HG02588 (cell line): ENCODE results near the gene ZNF683.

Source experiments
- ATAC-seq: cut with Tn5 transposase; IDR thresholded peaks from one replicate; pipeline ENCODE4 v1.9.1; 2021; ENCODE audit warnings: mild to moderate bottlenecking, moderate library complexity; ENCODE audit not compliant: unreplicated experiment

ZNF683 gene

DNA sequence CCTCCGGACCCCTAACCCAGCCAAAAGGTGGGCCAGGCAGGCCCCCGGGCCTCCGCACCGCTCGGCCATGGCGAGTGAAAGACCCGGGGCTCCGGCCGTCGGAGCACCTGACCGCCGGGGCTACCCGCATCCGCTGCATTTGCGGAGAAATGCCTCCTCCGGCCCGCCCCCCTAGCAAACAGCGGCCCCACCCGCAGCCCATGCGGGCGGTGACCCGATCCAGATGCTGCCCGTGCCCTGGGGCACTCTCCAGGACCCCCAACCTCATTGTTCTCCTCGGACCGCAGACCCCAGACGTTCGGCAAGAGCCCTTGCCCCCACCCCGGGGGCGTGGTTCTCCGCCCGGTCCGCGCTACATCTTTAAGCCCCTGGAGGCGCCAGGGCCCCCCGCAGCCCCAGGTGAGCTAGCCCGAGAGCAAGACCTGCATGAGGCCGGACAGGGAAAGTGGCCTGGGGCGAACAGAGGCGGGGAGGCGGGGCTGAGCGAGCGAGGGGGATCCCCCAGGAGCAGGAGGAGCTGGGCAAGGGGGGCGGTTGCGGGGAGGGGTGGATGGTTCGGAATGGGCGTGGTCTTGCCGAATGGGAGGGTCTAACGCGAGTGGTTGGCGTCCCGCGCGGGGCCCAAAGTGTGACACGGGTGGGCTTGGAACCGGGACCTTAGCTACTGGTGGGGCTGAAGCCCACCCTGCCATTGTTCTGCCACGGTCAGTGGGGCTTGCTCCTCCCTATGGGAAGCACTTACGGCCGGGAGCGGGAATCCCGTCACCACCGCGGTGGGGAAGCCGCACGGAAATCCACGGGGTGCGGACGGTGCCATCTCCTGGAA is 12.4 kb downstream of the ZNF683 start:
- no peak for ATAC-seq

DNA sequence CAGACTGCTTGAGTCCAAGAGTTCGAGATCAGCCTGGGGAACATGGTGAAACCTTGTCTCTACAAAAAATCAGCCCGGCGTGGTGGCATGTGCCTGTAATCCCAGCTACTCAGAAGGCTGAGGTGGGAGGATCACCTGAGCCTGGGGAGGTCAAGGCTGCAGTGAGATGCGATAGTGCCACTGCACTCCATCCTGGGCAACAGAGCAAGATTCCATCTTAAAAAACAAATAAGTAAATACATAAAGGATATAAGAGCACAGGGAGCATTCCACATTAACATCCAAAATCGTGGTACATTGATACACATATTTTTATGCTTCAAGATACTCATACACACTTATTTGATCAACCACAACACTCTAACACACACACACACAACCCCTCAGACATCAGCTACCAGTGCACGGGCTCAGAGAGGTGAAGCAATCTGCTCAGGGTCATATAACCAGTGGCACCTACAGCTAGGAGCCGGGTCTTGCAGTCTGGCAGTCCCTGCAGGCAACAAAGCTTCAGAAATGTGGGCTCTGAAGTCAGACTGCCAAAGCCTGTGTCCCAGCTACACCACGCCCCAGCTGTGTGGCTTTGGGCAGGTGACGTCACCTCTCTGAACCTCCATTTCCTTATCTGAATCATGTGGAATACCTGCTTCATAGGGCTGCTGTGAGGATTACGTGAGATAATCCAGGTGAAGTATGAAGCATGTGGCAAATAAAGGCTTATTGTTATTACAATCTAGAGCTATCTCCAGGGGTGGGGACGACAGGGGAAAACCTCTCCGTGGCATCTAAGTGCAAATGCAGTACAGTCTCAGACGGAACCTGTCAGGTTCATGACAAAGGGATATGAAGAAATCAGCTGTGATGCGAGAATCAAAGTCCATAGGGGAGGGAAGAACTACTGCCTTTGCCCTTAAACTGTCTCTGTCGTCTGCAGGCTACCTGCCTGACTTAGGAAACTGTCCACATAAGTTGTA is 13.9 kb downstream of the ZNF683 start:
- no peak for ATAC-seq

DNA sequence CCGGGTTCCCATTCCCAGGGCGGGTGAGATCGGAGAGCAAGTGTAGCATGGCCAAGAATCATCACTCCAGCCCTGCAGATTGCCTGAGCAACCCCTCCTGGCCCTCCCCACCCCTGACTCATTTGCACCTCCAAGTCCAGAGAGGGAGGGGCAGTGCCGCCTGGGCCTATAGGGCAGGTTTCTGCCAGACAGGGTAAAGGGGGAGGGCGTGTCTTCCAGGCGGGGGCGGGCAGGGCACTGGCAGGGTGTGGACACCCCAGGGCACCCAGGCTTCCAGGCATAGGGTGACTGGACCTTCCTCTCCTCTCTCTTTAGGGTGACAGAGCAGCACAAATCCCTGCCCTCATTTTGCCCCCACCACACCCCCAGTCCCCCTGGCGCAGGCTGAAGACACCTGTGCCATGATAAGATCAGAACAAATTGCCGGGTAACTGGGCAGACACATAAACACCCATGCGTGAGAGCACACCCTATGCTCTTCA is 15.4 kb downstream of the ZNF683 start:
- ATAC-seq, result no peak

DNA sequence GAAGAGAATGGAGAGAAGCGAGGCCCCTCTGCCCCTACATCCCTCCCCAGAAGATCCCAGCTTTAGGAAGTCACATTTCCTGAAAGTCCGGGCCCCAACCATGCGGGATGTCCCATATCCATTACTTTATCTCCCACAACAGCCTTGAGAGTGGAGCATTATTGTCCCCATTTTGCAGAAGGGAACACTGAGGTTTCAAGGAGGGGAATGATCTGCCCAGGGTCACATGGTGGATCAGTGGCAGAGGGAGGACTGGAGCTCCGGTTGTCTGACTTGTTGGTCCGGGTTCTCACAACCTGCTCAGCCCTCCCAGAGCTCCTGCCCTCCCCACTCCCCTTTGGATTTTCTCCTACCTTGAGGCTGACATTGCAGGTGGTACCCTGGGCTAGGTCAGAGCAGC is 16.4 kb downstream of the ZNF683 start:
- ATAC-seq, result no peak

DNA sequence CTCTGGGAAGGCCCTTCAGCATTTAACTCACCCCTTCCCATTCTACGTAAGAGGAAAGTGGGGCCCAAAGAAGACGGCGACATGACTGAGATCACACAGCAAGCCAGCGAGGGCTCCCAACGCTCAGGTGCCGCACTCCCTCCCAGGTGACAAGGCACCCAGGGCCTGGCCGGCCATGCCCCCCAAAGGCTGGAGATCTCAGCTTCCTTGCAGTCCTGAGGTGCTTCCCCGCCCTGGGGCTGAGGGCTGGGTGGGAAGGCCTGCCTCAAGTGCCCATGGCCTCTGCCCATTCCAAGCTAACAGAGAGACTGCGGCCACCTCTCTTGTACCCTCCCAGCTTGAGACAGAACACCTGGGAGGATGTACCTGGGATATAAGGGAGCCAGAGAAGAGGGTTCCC is 17.6 kb downstream of the ZNF683 start:
- no peak for ATAC-seq

DNA sequence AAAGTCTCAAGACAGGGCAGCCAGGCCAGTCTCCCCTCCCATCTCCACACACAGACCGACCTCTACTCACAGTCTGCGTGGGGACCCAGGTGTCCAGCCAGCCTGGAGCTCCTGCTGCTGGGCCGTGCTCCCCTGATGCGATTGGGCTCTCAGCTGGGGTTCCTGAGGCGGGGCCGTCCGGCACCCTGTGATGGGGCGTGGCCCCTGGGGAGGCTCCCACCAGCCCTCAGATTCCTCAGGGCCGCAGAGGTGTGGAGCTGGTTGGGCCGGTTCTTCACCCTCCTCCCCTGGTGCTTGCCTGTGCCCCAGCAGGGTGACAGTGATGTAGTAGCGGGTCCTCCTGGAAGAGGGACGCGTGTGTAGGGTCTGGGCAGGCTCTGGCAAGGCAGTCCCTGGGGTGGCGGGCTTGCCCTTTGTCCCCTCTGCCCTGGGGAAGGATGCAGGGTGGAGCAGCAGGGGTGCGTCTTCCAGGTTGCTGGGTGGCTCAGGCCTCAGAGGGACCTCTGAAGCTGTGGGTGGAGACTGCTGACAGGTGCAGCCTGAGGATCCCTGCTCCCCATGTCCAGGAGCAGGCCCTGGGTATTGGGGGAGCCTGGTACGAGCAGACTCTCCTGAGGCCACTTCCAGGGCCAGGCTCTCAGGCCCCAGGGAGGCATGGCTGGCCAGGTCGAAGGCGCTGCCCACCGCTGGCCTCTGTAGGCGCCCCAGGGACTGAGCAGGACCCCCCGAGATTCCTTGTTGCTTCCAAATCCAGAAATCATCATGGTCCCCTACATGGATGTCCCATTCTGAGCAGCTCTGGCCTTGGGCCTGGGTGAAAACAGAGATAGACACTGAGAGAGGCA is 18.4 kb downstream of the ZNF683 start, which contains the start of gene CRYBG2:
Gene CRYBG2, minus strand, starts transcription at position 155 of the 845 bp plus-strand sequence. CDS start 7,473 bp downstream, outside the sequence.
- ATAC-seq, result no peak

DNA sequence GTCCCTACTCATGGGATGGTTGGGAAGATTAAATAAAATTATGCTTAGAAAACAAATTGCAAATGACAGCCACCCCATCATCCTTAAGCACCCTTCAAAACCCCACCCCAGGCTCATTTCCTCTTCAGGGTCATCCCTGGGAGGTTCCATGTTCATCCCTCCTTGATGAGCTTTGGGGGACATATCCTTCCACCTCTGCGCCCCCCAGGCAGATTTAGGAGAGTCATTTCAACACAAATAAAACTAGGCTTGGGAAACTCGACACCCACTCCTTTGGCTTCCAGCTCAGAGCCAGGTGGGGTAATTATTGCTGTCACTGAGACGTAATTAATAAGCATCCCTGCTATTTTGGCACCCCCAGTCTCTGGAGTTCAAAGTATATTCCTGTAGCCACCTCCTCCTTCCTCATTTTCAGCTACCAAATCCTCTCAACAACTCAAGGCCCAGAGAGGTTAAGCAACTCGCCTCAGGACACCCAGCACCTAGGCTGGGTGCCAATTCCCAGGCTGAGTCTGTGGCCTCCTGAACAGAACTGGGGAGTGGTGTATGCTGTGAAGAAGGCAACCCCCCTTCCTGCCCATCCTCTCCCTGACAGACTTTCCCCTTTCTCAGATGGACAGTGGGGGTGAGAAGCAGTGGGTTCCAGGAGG is 19.2 kb downstream of the ZNF683 start:
- ATAC-seq, result no peak

DNA sequence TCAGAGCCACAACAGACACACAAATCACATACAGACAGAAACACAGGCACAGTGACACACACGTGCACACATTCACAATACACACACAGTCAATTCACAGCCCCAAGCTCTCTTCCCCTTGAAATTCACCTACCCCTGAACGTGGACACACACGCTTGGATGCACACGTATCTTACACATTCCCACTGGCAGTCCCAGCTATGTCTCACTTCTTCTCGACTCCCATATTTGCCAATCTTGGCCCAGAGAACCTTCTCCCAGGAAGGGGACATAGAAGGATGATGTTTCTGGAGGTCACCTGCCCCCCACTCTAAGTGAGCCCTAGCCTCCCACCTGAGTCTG is 20.2 kb downstream of the ZNF683 start:
- no peak for ATAC-seq

DNA sequence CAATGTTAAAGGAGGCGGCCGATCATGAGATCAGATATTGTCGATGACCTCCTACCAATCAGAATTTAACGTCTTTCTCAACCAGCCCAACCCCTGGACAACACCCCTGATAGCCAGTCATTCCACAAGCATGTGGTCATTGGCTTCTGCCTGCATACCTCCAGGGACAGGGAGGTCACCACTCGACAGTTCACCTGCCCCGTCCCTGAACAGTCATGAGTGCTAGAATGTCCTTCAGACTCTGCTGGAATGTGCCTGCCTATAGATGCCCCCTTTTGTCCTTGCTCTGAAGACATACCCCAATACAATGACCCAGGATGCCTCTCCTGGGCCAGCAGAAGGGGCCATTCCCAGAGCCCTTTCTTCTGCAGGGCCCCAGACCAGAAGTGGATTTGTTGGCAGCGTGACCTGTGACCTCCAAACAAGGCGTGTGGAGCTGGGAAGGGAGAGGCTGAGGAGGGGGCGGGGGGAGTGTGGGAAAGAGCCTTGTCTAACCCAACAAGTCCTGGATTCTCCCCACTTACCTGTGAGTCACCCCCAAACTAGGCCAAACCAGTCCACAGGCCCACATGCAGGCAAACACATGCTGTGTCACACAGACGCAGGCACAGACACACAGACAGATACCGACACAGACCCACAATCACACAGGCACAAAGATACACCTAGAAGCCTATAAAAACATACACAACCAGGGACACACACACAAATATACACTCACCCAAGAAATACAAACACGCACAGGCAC is 20.8 kb downstream of the ZNF683 start:
- no peak for ATAC-seq

DNA sequence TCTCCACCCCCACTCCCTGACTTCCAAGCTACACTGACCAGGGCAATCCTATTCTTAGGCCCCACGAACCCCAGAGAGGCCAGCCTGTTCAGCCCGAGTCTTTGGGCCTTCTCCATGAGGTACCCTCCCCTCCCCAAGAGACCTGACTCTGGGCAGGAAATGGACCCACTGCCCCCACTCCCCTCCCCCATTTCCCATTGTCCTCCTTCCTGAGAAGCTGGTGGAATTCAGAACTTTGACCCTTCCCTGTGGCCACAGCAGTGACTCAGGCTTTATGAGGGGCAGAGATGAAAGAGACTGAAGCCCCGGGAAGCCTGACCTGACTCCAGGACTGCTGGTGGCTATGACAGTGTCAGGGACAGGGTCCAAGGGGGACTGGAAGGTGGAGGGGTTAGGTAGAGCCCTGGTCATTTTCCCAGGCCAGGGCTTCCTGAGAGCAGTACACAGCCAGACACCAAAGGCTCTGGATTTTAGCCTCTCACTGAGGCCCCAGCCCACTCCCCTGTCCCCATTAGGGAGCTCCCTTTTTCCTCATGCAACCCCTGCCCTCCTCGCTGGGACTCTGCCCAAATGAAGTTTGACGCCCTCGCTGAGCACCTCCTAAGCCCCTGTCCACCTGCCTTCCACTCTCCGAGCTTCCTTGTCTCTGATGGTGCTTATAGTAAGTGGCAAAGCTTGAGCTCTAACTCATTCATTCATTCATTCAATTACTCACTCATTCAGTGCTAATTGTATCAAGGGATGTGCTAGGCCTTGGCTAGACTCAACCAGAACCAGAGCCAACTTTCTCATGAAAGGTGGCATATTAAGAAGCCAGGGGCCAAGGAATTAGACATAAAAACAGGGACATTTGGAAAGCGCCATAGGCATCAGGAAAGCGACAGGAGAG is 21.6 kb downstream of the ZNF683 start:
- ATAC-seq, result no peak

DNA sequence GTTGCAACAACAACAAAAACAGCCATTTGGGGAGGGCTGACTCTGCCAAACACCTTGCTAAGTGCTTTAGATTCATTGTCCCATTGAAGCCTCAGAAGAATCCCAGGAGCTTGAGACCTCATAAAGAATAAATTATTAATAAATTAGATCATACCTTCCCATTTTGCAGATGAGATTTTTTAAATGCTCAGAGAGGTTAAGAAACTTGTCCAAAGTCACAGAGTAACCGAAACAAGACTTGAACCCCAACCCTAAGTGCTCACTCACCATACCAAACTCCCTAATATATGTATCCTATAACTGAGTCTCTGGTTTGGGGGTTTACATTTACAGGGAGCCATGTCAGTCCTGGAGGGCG is 22.2 kb downstream of the ZNF683 start:
- no peak for ATAC-seq

DNA sequence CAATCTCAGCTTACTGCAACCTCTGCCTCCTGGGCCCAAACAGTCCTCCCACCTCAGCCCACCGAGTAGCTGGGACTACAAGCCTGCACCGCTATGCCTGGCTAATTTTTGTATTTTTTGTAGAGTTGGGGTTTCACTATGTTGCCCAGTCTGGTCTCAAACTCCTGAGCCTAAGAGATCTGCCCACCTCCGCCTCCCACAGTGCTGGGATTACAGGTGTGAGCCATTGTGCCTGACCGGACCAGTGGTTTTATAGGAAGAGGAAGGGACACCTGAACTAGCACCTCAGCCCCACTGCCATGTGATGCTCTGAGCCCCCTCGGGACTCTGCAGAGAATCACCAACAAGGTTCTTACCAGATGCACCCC is 22.7 kb downstream of the ZNF683 start:
- ATAC-seq, result no peak

DNA sequence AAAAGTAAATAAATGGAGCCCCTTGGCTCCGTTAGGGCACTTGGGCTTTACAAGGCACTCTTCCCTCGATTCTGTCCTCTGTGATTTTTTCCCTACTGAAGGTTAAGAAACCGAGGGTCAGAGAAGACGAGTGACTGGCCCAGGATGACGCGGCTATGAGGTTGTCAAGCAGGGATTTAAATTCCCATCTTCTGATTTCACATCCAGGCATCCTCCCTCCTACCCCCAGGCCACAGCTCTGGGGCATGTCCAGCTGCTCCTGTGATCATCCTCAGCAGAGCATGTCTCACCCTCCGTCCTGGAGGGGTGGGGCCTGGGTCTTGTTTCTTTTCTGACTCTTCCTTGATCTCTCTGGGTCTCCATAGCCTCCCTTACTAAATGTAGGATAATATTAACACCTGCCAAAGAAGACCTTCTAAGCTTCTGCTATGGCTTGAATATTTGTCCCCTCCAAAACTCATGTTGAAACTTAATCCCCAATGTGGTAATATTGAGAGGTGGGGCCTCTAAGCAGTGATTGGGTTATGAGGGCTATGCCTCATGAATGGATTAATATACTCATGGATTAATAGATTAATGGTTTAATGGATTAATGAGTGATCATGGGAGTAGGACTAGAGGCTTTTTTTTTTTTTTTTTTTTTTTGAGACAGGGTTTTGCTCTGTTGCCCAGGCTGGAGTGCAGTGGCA is 23.2 kb downstream of the ZNF683 start:
- no peak for ATAC-seq

DNA sequence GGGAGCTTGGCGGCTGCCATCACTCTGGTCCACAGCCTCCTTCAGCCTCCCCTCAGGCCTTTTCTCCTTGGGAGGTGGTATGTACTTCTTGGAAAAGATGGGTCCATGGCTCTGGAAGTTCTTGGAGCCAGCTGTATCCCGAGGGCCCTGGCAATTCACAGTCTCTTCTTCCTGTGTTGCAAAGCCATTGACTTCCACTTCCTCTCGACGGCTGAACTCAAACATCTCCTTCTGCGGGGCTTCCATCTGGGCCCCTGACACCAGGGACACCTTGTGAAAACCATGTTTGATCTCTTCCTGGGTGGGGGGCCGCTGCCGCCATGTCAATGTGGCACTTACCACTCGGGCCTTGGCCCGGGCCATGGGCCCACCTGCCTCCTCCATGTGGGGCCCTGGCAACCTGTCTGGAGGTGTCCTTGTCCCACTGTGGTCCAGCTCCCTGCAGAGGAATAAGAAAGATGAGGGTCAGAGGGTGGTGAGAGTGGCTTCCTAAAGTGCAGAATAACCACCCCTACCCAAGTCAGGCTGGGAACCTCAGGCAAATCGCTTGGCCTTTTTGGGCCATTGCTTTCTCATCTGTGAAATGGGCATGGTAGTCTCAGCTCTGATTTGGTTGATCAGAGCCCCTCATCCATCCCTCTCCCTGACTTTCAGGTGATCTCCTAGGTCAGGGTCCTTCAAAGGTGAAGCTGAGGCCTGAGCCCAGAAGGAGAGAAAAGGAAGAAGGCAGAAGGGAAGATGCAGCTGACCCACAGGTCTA is 26.1 kb downstream of the ZNF683 start:
- ATAC-seq, result no peak

DNA sequence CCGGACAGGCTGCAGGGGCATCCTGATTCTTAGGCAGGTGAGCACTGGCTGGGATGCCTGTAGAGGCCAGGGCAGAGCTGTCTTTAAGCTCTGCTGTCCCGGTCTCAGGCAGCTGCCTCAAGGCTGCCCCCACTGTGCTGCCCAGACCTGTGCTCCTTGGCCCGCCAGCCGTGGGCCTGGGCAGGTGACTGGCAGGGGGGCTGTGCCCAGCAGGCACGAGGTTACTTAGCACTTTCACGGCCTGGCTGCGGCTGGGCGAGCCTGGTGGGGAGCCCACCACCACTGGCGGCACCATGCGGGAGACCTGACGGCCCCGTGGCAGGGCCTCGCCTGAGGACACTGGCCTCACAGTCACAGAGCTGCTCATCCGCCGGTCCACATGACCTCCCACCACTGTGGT is 26.8 kb downstream of the ZNF683 start:
- ATAC-seq, result no peak

DNA sequence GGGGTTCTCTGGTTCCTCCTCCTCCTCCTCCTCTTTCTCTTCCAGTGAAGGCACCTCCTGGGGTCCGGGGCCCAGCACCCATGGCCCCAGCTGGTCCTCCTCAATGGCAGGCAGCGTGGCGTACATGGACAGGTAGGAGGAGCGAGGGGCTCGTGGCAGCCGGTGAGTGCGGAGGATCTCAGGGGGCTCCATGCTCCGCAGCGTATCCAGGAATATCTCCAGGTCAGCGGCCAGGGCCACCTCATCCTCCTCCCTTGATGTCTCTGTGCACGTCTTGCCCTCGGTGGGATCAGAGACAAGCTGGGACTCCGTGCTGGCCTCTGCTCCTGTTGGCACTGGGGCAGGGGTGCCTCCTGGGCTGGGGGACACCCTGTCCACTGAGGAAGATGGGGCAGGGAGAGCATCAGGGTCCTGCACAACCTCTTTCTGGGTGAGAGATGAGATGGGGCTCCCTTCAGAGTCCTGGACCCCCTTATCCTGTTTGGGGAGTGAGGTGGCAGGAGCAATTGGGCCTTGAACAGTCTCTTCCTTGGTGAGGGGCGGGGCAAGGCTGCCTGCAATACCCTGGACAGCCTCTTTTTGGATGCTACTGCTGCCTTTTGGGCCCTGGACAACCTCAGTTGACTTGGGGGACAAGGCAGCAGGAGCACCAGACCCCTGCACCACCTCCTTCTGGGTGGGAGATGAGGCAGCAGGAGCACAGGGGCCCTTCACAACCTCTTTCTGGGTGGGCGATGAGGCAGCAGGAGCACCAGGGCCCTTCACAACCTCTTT is 28.2 kb downstream of the ZNF683 start:
- ATAC-seq, result no peak

DNA sequence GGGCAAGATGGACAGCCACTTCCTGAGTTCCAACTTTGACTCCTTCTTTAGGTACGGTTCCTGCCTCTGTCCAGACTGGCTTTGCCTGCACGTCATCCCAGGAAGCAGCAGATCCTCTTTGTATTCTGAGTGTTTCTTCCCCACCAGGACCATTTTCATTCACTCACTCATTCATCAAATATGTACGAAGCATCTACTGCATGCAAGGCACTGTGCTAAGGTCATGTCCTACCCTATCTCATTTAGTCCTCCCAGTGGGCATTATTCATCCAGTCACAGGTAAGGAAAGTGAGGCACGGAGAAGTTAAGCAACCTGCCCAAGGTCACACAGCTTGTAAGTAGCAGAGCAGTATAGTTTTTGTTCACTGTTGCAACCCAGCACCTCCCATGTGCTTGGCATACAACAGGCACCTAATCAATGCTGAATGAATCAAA is 32.5 kb downstream of the ZNF683 start:
- ATAC-seq, result no peak
